ENCODE data around the gene SMIM27.
A peak's percentile ranks its signal among the peaks of the same experiment; 100 is the strongest.
"Not testable (repeated sequence)": the region's sequence is repeated elsewhere in the genome, so short reads cannot be mapped to it uniquely, and the experiment has no call there.

Gene SMIM27

GRCh38 chr9:32552172-32552872, at the start of gene SMIM27, which contains the start of gene TOPORS:
Gene SMIM27, plus strand, starts transcription at chr9:32552327. Its CDS starts 108 bp downstream, at chr9:32552435.
Gene TOPORS, minus strand, starts transcription at chr9:32552586. Its CDS starts 150 bp downstream, at chr9:32552436.
- Histone ChIP-seq H3K27me3 (ENCODE audit: control insufficient read depth, insufficient read depth, low read length) (no peaks in the 10 kb centered on the region), H3K4me1 (ENCODE audit: control insufficient read depth, insufficient read depth, low read length) (no peaks in the 10 kb centered on the region), H3K4me3 (ENCODE audit: low read depth, low read length) (peak within 1 kb of the TSS; percentile 97), H3K9ac (ENCODE audit: low read length) (peak within 1 kb of the TSS; percentile 96), H3K9me3 (ENCODE audit: control insufficient read depth, insufficient read depth, low read depth, low read length) (no peaks in the 10 kb centered on the region), H3K27ac (ENCODE audit: low read depth, low read length) (peak within 1 kb of the TSS; percentile 91), H3K36me3 (ENCODE audit: control insufficient read depth, insufficient read depth, low read length) (0 out of 2 replicates have a peak, but pooled peaks cover 3% of the 10 kb centered on the region)

- H3K9ac ChIP-seq (ENCODE audit: low read length): no peak overlapping the region
- H3K27ac ChIP-seq (ENCODE audit: low read depth, low read length): no peak overlapping the region
- H3K4me1 ChIP-seq (ENCODE audit: control insufficient read depth, insufficient read depth, low read length): no peaks in the 10 kb centered on the region; the same call in 1 of the 2 replicates
- H3K27me3 ChIP-seq (ENCODE audit: control insufficient read depth, insufficient read depth, low read length): no peaks in the 10 kb centered on the region
- no peaks in the 10 kb centered on the region for H3K9me3 ChIP-seq (ENCODE audit: control insufficient read depth, insufficient read depth, low read depth, low read length)
- H3K36me3 ChIP-seq (ENCODE audit: control insufficient read depth, insufficient read depth, low read length): peaks cover 4% of the 10 kb centered on the region
- no peak overlapping the region for H3K4me3 ChIP-seq (ENCODE audit: low read depth, low read length)
These were observed 49.7 kb upstream of the SMIM27 start for GRCh38 chr9:32502464-32502863.

- H3K27me3 ChIP-seq (ENCODE audit: control insufficient read depth, insufficient read depth, low read length): no peaks in the 10 kb centered on the region
- no peaks in the 10 kb centered on the region for H3K9me3 ChIP-seq (ENCODE audit: control insufficient read depth, insufficient read depth, low read depth, low read length)
- H3K27ac ChIP-seq (ENCODE audit: low read depth, low read length): no peak overlapping the region
- no peak overlapping the region for H3K9ac ChIP-seq (ENCODE audit: low read length)
- no peak overlapping the region for H3K4me3 ChIP-seq (ENCODE audit: low read depth, low read length)
- H3K36me3 ChIP-seq (ENCODE audit: control insufficient read depth, insufficient read depth, low read length): peaks cover 2% of the 10 kb centered on the region
- H3K4me1 ChIP-seq (ENCODE audit: control insufficient read depth, insufficient read depth, low read length): no peaks in the 10 kb centered on the region; the same call in 1 of the 2 replicates
These were observed 49.1 kb upstream of the SMIM27 start for GRCh38 chr9:32503008-32503407.

GRCh38 chr9:32508728-32509127, 43.4 kb upstream of the SMIM27 start:
- Histone ChIP-seq H3K9ac (ENCODE audit: low read length) (no peak overlapping the region), H3K4me1 (ENCODE audit: control insufficient read depth, insufficient read depth, low read length) (peaks cover 11% of the 10 kb centered on the region), H3K4me3 (ENCODE audit: low read depth, low read length) (no peak overlapping the region), H3K27me3 (ENCODE audit: control insufficient read depth, insufficient read depth, low read length) (no peaks in the 10 kb centered on the region), H3K9me3 (ENCODE audit: control insufficient read depth, insufficient read depth, low read depth, low read length) (0 out of 2 replicates have a peak, but pooled peaks cover under 1% of the 10 kb centered on the region), H3K27ac (ENCODE audit: low read depth, low read length) (0 out of 2 replicates have a peak overlapping the region, but pooled peaks have one; percentile 4), H3K36me3 (ENCODE audit: control insufficient read depth, insufficient read depth, low read length) (no peaks in the 10 kb centered on the region)

GRCh38 chr9:32516241-32516640, 35.9 kb upstream of the SMIM27 start:
- peaks cover 60% of the 10 kb centered on the region for H3K9me3 ChIP-seq (ENCODE audit: control insufficient read depth, insufficient read depth, low read depth, low read length)
- no peak overlapping the region for H3K9ac ChIP-seq (ENCODE audit: low read length)
- H3K4me3 ChIP-seq (ENCODE audit: low read depth, low read length): no peak overlapping the region
- no peaks in the 10 kb centered on the region for H3K27me3 ChIP-seq (ENCODE audit: control insufficient read depth, insufficient read depth, low read length)
- no peaks in the 10 kb centered on the region; the same call in 1 of the 2 replicates for H3K36me3 ChIP-seq (ENCODE audit: control insufficient read depth, insufficient read depth, low read length)
- H3K4me1 ChIP-seq (ENCODE audit: control insufficient read depth, insufficient read depth, low read length): no peaks in the 10 kb centered on the region
- no peak overlapping the region for H3K27ac ChIP-seq (ENCODE audit: low read depth, low read length)

- H3K9ac ChIP-seq (ENCODE audit: low read length): no peak overlapping the region
- peaks cover 67% of the 10 kb centered on the region for H3K9me3 ChIP-seq (ENCODE audit: control insufficient read depth, insufficient read depth, low read depth, low read length)
- no peaks in the 10 kb centered on the region for H3K4me1 ChIP-seq (ENCODE audit: control insufficient read depth, insufficient read depth, low read length)
- H3K36me3 ChIP-seq (ENCODE audit: control insufficient read depth, insufficient read depth, low read length): peaks cover 3% of the 10 kb centered on the region; the same call in 1 of the 2 replicates
- no peak overlapping the region for H3K27ac ChIP-seq (ENCODE audit: low read depth, low read length)
- no peak overlapping the region for H3K4me3 ChIP-seq (ENCODE audit: low read depth, low read length)
- H3K27me3 ChIP-seq (ENCODE audit: control insufficient read depth, insufficient read depth, low read length): no peaks in the 10 kb centered on the region
These were observed 33.9 kb upstream of the SMIM27 start for GRCh38 chr9:32518276-32518675.

- peaks cover 27% of the 10 kb centered on the region for H3K9me3 ChIP-seq (ENCODE audit: control insufficient read depth, insufficient read depth, low read depth, low read length)
- H3K36me3 ChIP-seq (ENCODE audit: control insufficient read depth, insufficient read depth, low read length): peaks cover 3% of the 10 kb centered on the region; the same call in 1 of the 2 replicates
- H3K9ac ChIP-seq (ENCODE audit: low read length): no peak overlapping the region
- peaks cover 7% of the 10 kb centered on the region for H3K4me1 ChIP-seq (ENCODE audit: control insufficient read depth, insufficient read depth, low read length)
- H3K27me3 ChIP-seq (ENCODE audit: control insufficient read depth, insufficient read depth, low read length): no peaks in the 10 kb centered on the region
- no peak overlapping the region for H3K27ac ChIP-seq (ENCODE audit: low read depth, low read length)
- no peak overlapping the region for H3K4me3 ChIP-seq (ENCODE audit: low read depth, low read length)
These were observed 28.2 kb upstream of the SMIM27 start for GRCh38 chr9:32523910-32524309.

- H3K4me3 ChIP-seq (ENCODE audit: low read depth, low read length): peak overlapping the region; percentile 84
- H3K9ac ChIP-seq (ENCODE audit: low read length); H3K4me1 ChIP-seq (ENCODE audit: control insufficient read depth, insufficient read depth, low read length); H3K27ac ChIP-seq (ENCODE audit: low read depth, low read length); H3K36me3 ChIP-seq (ENCODE audit: control insufficient read depth, insufficient read depth, low read length); H3K27me3 ChIP-seq (ENCODE audit: control insufficient read depth, insufficient read depth, low read length): not testable (repeated sequence)
- H3K9me3 ChIP-seq (ENCODE audit: control insufficient read depth, insufficient read depth, low read depth, low read length): peaks cover 22% of the 10 kb centered on the region; the same call in 1 of the 2 replicates
These were observed 27.6 kb upstream of the SMIM27 start for GRCh38 chr9:32524558-32524891.

GRCh38 chr9:32524892-32525708, 27.0 kb upstream of the SMIM27 start:
- Histone ChIP-seq H3K4me3 (ENCODE audit: low read depth, low read length) (peak overlapping the region; percentile 84), H3K27ac (ENCODE audit: low read depth, low read length) (no peak overlapping the region), H3K27me3 (ENCODE audit: control insufficient read depth, insufficient read depth, low read length) (no peaks in the 10 kb centered on the region), H3K36me3 (ENCODE audit: control insufficient read depth, insufficient read depth, low read length) (peaks cover 3% of the 10 kb centered on the region; the same call in 1 of the 2 replicates), H3K4me1 (ENCODE audit: control insufficient read depth, insufficient read depth, low read length) (peaks cover 7% of the 10 kb centered on the region), H3K9ac (ENCODE audit: low read length) (peak overlapping the region; percentile 84), H3K9me3 (ENCODE audit: control insufficient read depth, insufficient read depth, low read depth, low read length) (peaks cover 17% of the 10 kb centered on the region; the same call in 1 of the 2 replicates)

- Histone ChIP-seq H3K4me3 (ENCODE audit: low read depth, low read length) (peak overlapping the region; percentile 84), H3K9ac (ENCODE audit: low read length) (peak overlapping the region; percentile 84), H3K27ac (ENCODE audit: low read depth, low read length) (no peak overlapping the region), H3K4me1 (ENCODE audit: control insufficient read depth, insufficient read depth, low read length) (peaks cover 7% of the 10 kb centered on the region), H3K27me3 (ENCODE audit: control insufficient read depth, insufficient read depth, low read length) (no peaks in the 10 kb centered on the region), H3K9me3 (ENCODE audit: control insufficient read depth, insufficient read depth, low read depth, low read length) (peaks cover 11% of the 10 kb centered on the region; the same call in 1 of the 2 replicates), H3K36me3 (ENCODE audit: control insufficient read depth, insufficient read depth, low read length) (peaks cover 3% of the 10 kb centered on the region; the same call in 1 of the 2 replicates)
These were observed 26.5 kb upstream of the SMIM27 start for GRCh38 chr9:32525709-32526030.

Measured in HUES6 (cell line).